HL-60/S4 treated with retinoic acid at 250 ng/mL for 4 days and 3 days (cell line): Measurements from ENCODE around the gene MROH2A.

Experiments used
- in situ Hi-C: fragments of 300-500 bp; cut with MboI; formaldehyde crosslinking; loops from 2 replicates; pipeline ENCODE4 v1.7.0; 2022; ENCODE audit warnings: low sequenced_read_pairs

The MROH2A gene

DNA sequence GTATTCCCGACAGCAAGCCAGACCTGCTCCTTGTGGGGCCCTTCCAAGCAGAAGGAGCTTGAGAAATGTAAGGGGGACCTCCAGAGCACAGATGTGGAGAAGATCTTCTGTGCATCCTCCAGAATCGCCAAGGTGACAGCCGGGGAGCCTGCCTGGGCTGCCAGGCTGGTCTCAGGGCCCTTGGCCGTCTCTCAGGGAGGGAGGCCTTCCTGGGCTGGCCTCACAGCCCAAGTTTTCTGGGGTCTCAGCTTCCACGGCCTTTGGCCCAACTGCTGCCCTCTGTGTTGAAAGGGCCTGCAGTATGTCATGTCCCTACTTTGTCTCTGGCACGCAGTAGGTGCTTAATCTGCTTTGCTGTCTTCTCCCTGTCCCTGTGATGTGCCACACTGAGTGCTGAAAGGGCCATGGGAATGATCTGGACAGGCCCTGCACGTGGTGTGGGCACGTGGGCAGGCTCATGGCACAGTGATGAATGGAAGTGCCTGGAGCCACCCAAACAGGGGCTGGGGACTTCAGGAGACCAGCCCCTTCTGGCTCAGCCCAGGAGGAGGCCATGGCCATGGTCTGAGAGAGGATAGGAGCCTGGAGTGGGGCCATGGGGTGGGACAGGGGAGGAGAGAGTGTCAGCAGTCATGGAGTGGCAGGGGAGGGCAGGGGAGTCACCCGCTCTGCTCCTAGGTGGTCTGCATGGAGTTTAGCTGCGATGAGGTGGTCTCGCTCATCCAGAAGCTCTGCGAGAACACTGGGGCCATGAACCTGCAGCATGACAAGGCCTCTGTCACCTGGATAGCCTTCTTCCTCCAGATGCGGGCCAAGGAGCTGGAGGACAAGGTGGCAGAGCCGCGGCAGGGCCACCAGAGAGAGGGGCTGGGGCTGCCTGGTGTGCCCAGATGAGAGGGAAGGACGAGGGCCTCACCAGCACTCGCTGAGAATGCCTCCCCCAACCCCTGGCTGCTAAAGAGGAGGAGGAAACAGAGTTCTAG, 40.8 kb downstream of the MROH2A start:
- in situ Hi-C loops, result no loop called here

DNA sequence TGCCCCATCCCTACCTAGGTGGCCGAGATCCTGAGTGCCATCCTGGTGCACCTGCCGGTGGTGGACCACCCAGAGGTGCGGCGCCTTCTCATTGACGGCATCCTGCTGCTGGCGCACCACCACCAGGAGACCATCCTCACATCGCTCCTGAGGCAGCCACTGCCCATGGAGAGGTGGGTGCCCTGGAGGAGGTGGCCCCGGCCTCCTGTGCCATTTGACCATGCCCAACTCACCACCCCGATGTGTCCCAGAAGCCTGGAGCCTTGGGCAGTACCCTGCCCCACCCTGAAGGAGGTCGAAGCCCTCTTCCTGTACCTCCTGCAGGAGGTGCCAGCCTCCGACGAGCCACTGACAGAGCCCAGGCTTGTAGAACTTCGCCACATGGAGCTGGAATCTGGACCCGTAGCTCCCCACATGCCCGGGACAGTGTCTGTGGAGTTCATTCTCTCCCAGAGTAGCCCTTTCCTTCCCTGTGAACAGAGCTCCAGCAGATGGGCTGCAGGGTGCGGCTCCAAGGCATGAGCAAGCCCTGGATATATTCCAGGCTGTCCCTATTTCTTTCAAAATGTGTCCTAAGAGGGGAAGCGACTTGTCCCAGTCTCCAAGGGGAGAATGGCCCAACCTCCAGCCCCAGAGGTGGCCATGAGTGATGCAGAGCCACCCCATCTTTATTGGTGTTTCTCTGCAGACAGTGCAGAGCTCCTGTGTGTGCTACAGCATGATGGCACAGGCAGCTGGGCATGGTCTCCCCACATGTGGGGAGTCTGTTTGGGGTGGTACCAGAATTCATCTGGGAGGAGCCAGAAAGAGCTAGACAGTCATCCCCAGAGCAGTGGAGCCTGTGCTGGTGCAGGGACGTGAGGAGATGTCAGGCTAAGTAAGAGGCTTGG, 42.0 kb downstream of the MROH2A start:
- in situ Hi-C loops, result no loop called here

DNA sequence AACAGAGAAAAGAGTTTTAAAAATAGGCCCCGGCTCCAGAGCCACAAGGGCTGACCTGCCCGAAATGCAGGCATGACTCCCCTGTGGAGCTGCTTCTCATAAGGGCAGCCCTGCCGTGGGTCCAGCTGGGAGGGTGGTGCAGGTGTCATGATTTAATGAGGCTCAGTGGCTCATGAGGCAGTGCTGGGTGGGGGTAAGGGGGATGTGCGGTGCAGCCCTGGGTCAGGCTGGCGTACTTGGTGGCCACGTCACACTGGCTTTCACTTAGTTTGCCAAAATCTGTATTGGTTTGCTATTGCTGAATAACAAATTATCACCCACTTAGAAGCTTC, 42.6 kb downstream of the MROH2A start:
- in situ Hi-C loops, result no loop called here

DNA sequence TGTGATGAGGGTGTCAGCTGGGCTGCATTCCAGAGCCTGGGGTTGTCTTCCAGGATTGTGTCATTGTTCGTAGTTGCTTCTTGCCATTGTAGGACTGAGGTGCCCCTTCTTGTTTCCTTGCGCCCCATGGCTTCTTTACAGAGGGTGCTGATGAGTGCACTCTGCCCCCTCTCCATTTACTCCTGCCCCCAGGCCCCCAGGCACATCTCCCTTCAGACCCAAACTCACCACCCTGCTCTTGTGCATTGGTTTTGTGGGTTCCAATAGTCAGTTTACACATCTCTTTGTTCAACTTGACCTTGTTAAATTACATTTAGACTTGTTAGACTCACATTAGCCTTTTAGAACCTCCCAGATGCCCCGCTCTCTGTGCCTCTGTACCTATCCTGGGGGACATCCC, 43.1 kb downstream of the MROH2A start:
- in situ Hi-C loops, result no loop called here

DNA sequence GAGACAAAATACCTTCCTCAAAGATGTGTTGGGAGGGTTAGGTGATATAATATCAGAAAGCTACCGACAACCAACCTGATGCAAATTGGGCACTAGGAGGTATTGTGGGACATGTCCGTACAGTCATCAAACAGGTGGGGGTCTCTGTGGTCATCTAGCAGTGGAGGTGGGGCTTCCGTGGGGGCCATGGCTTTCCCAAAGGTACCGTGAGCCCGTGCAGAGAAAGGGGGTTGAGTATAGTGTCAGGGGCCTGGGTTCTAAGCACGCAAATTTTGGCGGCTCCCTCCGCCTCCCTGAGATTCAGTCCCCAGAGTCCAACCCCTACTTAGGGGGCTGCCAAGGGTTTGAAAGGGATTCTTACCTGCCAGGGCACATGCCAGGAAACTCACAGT, 43.6 kb downstream of the MROH2A start:
- in situ Hi-C loops, result no loop called here

DNA sequence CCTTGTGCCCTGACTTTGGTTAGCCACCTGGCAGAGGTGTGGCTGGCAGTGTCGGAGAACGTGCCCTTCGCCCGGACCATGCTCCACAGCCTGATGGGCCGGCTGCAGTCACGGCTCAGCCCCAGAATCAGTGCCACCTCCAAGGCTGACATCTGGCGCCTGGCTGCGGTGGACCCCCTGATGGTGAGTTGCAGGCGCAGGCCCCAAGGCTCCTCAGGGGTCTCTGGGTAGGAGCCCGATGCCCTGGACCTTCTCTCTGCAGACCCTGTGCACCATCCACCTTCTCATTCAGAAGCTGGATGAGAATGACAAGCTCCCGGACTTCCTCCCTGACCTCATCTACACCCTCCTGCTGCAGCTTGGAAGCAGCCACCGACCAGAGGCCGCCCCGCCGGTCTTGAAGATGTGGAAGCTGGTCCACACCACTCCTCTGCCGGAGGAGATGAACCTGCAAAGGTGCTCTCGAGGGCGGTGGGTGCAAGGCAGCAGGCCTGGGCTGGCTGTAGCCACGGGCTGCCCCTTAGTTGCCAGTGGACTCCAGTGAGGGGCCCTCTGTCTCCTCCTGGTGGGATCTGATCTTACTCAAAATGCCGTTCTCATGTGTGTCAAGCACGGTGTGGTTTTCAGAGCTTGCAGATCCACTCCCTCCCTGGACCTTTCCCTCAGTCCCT, 44.1 kb downstream of the MROH2A start:
- in situ Hi-C loops, result no loop called here

- in situ Hi-C loops, result no loop called here
Observed at GRCh38 chr2:233822781-233823730, 44.9 kb downstream of the MROH2A start.

GRCh38 chr2:233823731-233824121, 45.6 kb downstream of the MROH2A start:
- in situ Hi-C loops, result no loop called here

- in situ Hi-C loops, result no loop called here
Observed at GRCh38 chr2:233824373-233824772, 46.2 kb downstream of the MROH2A start.

DNA sequence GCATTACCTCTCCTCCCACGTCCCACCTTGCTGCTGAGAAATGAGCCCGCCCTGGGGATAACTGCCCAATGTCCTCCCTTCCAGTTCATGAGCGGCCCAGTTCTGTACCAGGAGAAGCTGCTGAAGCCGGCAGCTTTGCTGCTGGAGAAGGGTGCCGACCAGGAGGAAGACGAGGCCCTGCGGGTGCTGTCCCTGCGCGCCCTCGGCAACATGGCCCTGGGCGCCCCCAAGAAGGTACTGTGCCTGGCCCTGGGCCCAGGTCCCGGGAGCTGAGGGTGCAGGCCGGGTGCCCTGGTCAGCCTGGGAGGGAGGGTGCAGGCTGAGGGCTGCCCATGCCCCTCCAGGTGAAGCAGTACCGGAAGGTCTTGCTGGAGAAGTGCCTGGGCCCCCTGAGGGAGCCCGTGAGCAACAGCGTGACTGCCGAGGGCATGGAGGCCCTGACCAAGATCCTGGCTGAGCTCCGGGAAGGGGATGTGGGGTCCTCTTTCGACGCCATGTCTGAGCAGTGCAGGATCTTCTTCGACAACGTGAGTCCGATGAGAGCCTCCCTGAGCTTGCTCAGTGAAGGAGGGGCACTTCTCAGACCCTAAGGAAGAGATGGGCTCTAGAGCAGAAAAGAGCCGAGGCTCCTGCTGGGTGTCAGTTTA, 50.5 kb downstream of the MROH2A start:
- in situ Hi-C loops, result no loop called here

DNA sequence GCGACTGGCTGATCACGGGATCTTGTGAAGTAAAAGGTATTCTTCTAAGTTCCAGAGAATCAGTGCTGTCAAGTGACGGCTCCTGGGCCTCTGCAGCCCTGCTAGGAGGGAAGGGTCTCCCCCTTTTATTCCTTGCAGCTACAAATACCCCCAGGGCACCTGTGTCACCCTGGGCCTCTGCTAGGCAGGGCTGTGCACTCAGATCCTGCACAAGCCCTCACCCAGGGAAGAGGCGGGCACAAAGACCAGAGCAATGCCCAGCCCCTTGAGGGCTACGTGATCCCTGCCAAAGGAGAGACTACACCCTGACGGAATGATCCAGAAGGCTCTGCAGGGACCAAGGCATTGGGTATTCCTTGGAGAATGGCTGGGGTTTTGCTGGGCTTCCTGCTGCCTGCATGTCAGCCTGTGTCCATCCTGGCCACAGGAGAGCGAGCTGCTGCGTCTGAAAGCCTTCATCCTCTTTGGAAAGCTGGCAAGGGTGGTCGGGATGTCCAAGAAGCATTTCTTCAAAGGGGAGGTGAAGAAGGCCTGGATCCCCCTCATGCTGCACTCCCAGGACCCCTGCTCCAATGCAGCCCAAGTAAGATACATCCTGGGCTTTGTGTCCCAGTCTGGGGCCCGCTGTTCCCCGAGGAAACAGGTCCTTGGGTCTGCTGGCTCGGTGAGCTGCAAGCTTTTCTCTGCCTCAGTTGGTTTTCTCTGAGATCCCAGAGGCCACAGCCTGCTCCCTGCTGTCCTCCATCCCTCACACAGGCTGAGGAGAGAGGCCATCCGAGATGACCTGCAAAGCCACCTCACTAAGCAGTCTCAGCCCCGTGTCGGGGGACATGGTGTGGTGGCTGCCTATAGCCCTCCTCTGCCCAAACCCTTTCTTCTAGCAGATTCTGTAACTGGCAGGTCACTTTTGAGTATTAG, 51.3 kb downstream of the MROH2A start:
- in situ Hi-C loops, result no loop called here

GRCh38 chr2:233830111-233830802, 52.1 kb downstream of the MROH2A start:
- in situ Hi-C loops, result no loop called here

- in situ Hi-C loops, result no loop called here
Observed at GRCh38 chr2:233831011-233831721, 53.0 kb downstream of the MROH2A start.

DNA sequence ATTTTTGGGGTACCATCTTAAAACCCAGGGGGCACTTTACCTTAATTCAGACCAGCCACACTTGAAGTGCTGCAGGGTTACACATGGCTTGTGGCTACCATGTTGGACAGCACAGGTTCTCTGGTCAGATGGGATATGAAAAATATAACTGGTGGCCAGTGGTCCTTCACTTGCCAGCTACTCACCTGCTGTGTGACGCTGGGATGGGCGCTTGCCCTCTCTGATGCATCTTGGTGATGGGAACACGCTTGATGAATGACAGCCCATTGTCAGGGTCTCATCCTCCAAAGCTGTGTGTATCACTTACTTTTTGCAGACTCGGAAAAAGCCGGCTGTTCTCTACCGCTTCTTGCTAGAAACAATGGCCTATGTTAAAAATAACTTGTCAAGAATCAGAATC, 53.7 kb downstream of the MROH2A start:
- in situ Hi-C loops, result no loop called here

GRCh38 chr2:233832414-233832813, 54.3 kb downstream of the MROH2A start:
- in situ Hi-C loops, result no loop called here

DNA sequence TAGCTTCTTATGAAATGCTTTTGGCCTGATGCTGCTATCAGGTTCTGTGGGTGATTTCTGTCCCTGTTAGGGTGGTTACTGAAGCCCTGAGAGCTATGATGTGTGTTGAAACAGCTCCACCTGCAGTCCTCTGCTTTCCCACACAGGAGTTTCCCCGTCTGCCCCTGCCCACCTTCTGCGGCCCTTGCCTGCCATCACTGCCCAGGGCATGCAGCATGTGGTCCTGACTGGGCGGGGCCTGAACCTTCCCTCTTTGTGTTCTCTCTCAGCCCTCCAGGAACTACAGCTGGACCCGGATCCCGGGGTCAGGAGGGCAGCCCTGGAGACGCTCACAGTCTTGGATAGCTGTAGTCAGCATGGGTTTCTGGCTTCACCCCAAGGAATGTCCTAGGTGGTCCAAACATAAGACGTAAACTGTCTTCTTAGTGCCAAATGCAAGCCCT, 54.8 kb downstream of the MROH2A start:
- in situ Hi-C loops, result no loop called here

- in situ Hi-C loops, result no loop called here
Observed at GRCh38 chr2:233833345-233833744, 55.2 kb downstream of the MROH2A start.
